ENCODE data around the gene VDAC1. TPM values are rescaled to one million over a fixed set of nuclear protein-coding genes. Genes with fewer than 3 reads are reported as not detected.

The VDAC1 gene
- polyA plus RNA-seq, 1 donor (not counting 4 experiments of a cell fraction or from before 2014, with no cell fraction given) = 300 TPM

DNA sequence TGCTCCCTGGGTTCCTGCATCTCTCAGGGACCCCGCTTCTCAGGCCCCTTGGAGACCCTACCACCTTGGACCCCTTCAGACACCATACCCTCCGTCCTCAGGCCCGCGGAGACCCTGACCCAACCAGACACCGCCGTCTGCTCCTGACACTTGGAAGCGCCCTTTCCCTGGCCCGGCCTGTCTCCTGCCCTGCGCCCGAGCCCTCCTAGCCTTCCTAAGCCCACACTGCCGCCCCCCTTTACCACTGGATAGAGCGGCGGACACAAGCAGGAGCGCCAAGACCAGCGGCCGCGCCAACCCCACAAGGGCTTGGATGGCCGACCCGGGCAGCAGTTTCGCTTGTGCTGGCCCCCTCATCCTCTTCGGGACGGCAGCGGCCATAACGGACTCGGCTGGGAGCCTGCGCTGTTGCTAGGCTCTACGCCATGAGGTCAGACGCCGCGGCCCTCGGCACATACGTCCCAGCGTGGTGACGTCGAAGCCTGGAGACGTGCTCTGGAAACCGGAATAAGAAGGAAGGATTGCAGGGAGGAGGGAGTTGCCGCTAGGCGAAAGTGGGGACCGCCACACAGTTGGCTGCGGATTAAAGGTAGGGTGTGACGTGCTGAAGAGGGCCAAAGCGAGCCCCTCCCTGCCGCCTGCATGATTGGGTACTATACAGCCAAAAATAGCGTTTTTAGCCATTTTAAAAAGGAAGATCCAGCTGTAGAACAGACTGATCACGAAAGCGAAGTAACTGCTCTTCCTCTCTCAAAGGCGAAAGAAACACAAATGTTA lies 36.4 kb downstream of the VDAC1 start, which contains the start of gene C5orf15:
Gene C5orf15 (minus strand): TSS at position 422 of the 777 bp plus-strand sequence. CDS start 41 bp downstream, at position 381.
- Histone ChIP-seq H3K9ac (ENCODE audit: control insufficient read depth, extremely low read depth, insufficient read depth, low read length) (peak within 1 kb of the TSS; percentile 94), H3K27ac (ENCODE audit: control insufficient read depth, insufficient read depth, low read length) (peak within 1 kb of the TSS; percentile 83), H4K20me1 (ENCODE audit: control insufficient read depth, extremely low read depth, insufficient read depth, low read length) (no peaks in the 10 kb centered on the region), H3K4me1 (ENCODE audit: control insufficient read depth, extremely low read depth, insufficient read depth, low read length) (peaks cover 9% of the 10 kb centered on the region), H3K4me3 (ENCODE audit: control insufficient read depth in 2 of 3, extremely low read depth in 1 of 3, insufficient read depth in 2 of 3, low read depth in 1 of 3, low read length in 3 of 3) (peak within 1 kb of the TSS; percentile 72 to 94 (median 94)), H3K9me1 (ENCODE audit: control insufficient read depth, extremely low read depth, insufficient read depth, low read length) (no peaks in the 10 kb centered on the region), H3K79me2 (ENCODE audit: control insufficient read depth, insufficient read depth, low read length) (peaks cover 44% of the 10 kb centered on the region), H3K36me3 (ENCODE audit: control insufficient read depth in 2 of 2, extremely low read depth in 1 of 2, insufficient read depth in 2 of 2, low read length in 2 of 2) (peaks cover 6 to 9% of the 10 kb centered on the region in 2 experiments), H3K27me3 (ENCODE audit: control insufficient read depth, extremely low read depth, insufficient read depth, low read length) (no peaks in the 10 kb centered on the region), H3K9me3 (ENCODE audit: control insufficient read depth, low read depth, low read length) (no peaks in the 10 kb centered on the region), H2AFZ (ENCODE audit: control insufficient read depth, low read length) (peak within 1 kb of the TSS; percentile 92), H3K4me2 (ENCODE audit: control insufficient read depth, extremely low read depth, insufficient read depth, low read depth, low read length) (peak within 1 kb of the TSS; percentile 99)
- TF ChIP-seq EZH2 (IDR thresholded peaks at IDR 0.05; ENCODE audit: low read length) = no peak
- TF ChIP-seq, protein P1, sequence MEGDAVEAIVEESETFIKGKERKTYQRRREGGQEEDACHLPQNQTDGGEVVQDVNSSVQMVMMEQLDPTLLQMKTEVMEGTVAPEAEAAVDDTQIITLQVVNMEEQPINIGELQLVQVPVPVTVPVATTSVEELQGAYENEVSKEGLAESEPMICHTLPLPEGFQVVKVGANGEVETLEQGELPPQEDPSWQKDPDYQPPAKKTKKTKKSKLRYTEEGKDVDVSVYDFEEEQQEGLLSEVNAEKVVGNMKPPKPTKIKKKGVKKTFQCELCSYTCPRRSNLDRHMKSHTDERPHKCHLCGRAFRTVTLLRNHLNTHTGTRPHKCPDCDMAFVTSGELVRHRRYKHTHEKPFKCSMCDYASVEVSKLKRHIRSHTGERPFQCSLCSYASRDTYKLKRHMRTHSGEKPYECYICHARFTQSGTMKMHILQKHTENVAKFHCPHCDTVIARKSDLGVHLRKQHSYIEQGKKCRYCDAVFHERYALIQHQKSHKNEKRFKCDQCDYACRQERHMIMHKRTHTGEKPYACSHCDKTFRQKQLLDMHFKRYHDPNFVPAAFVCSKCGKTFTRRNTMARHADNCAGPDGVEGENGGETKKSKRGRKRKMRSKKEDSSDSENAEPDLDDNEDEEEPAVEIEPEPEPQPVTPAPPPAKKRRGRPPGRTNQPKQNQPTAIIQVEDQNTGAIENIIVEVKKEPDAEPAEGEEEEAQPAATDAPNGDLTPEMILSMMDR (optimal IDR thresholded peaks at IDR 0.05 in 1 of 3, IDR thresholded peaks at IDR 0.05 in 1 of 3, conservative IDR thresholded peaks at IDR 0.05 in 1 of 3; ENCODE audit: extremely low read depth in 1 of 3, insufficient read depth in 2 of 3, low read length in 3 of 3) = peak in 1 of 3 experiments; percentile 13
- DNase-seq (ENCODE audit: low read depth, low spot score) (peak; percentile 77), FAIRE-seq (peak; percentile 71)
- dilution Hi-C loops (cut with MboI; ENCODE audit: extremely low pct_ligation_motif_present, low sequenced_read_pairs) = no loop called here

DNA sequence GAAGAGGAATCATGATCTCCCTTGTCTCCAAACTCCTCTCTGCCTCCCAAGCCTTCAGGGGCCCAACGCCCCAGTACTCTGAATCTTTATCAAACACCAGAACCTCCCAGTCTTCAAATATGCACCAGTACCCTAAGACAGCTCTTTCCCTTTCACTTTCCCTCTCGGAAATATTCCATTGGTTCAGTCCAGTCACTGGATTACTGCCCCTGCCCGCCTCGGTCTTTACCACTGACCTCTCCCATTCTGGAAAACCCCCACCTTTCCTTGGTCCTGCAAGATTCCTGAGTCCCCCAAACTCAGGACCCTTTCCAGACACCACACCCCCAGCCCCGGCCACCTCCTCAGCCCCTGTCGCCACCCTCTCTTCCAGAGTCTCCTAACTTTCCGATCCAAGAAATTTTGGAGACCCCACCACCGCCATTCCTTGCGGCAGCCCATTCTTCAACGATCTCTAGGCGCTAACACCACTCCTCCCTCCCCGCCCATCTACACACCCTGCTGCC lies 37.0 kb downstream of the VDAC1 start:
- FAIRE-seq = no peak
- H3K79me2 ChIP-seq (ENCODE audit: control insufficient read depth, insufficient read depth, low read length) = peaks cover 49% of the 10 kb centered on the region

More for the DNA sequence above, 37.0 kb downstream of the VDAC1 start:
- H3K27me3 ChIP-seq (ENCODE audit: control insufficient read depth, extremely low read depth, insufficient read depth, low read length) = no peaks in the 10 kb centered on the region
- DNase-seq (ENCODE audit: low read depth, low spot score) = no peak
- H4K20me1 ChIP-seq (ENCODE audit: control insufficient read depth, extremely low read depth, insufficient read depth, low read length) = no peaks in the 10 kb centered on the region
- H3K9me3 ChIP-seq (ENCODE audit: control insufficient read depth, low read depth, low read length) = no peaks in the 10 kb centered on the region
- peak overlapping the region; percentile 83 for H3K27ac ChIP-seq (ENCODE audit: control insufficient read depth, insufficient read depth, low read length)
- H2AFZ ChIP-seq (ENCODE audit: control insufficient read depth, low read length) = peak overlapping the region; percentile 92
- TF ChIP-seq EZH2 (IDR thresholded peaks at IDR 0.05; ENCODE audit: low read length) = no peak
- TF ChIP-seq, protein P1 (optimal IDR thresholded peaks at IDR 0.05 in 1 of 3, IDR thresholded peaks at IDR 0.05 in 1 of 3, conservative IDR thresholded peaks at IDR 0.05 in 1 of 3; ENCODE audit: extremely low read depth in 1 of 3, insufficient read depth in 2 of 3, low read length in 3 of 3) = no peak
- H3K36me3 ChIP-seq (ENCODE audit: control insufficient read depth in 2 of 2, extremely low read depth in 1 of 2, insufficient read depth in 2 of 2, low read length in 2 of 2) = peaks cover 1 to 3% of the 10 kb centered on the region in 2 experiments
- dilution Hi-C loops (cut with MboI; ENCODE audit: extremely low pct_ligation_motif_present, low sequenced_read_pairs) = no loop called here
- peak overlapping the region; percentile 72 to 94 (median 94) for H3K4me3 ChIP-seq (ENCODE audit: control insufficient read depth in 2 of 3, extremely low read depth in 1 of 3, insufficient read depth in 2 of 3, low read depth in 1 of 3, low read length in 3 of 3)
- H3K9me1 ChIP-seq (ENCODE audit: control insufficient read depth, extremely low read depth, insufficient read depth, low read length) = no peaks in the 10 kb centered on the region
- H3K4me2 ChIP-seq (ENCODE audit: control insufficient read depth, extremely low read depth, insufficient read depth, low read depth, low read length) = peak overlapping the region; percentile 99
- H3K4me1 ChIP-seq (ENCODE audit: control insufficient read depth, extremely low read depth, insufficient read depth, low read length) = peaks cover 12% of the 10 kb centered on the region
- peak overlapping the region; percentile 94 for H3K9ac ChIP-seq (ENCODE audit: control insufficient read depth, extremely low read depth, insufficient read depth, low read length)
